H1 (cell line): ENCODE results near the gene BABAM2. TPM values are rescaled to one million over a fixed set of nuclear protein-coding genes. Genes with fewer than 3 reads are reported as not detected.

Experiments
- CTCF ChIA-PET: fragments of 300-600 bp; sonication (Branson Sonifier 250); formaldehyde crosslinking; loops from one replicate; lab custom pipeline; 2021; ENCODE audit not compliant: partially characterized antibody; lab: Charles Lee
- POLR2A ChIA-PET: fragments of 300-600 bp; sonication (Branson Sonifier 250); formaldehyde crosslinking; loops from one replicate; lab custom pipeline; 2021; ENCODE audit warnings: inconsistent platforms; ENCODE audit not compliant: partially characterized antibody; lab: Charles Lee
- DNase-seq, 2 experiments: peaks; one replicate each; pipeline versions ENCODE4 v3.0.0 to v3.0.0-alpha.2; 2010 to 2022; ENCODE audit warnings: low spot score in 2 of 2, low read depth in 1 of 2, mixed read lengths in 1 of 2
- FAIRE-seq: peaks from 2 replicates; lab custom pipeline; 2011; peaks lifted over from hg19 to GRCh38; lab: Jason Lieb, UNC
- H2AFZ ChIP-seq: 2 replicates; pipeline ENCODE4 v1.8.1; 2012; ENCODE audit warnings: low read length, inconsistent platforms
- H2AK5ac ChIP-seq: 2 replicates; pipeline ENCODE4 v1.6.1; 2013; ENCODE audit warnings: low read depth, low read length
- H2BK120ac ChIP-seq: replicated peaks from 2 replicates; pipeline ENCODE3; 2013; ENCODE audit warnings: low read depth, low read length, inconsistent platforms
- H2BK12ac ChIP-seq: 2 replicates; pipeline ENCODE4 v1.6.1; 2013; ENCODE audit warnings: low read depth, low read length
- H2BK15ac ChIP-seq: 2 replicates; pipeline ENCODE4 v1.6.1; 2013; ENCODE audit warnings: low read length
- H2BK20ac ChIP-seq: 2 replicates; pipeline ENCODE4 v1.6.1; 2013; ENCODE audit warnings: low read length
- H2BK5ac ChIP-seq: 2 replicates; pipeline ENCODE4 v1.6.1; 2013; ENCODE audit warnings: low read depth, low read length
- H3K14ac ChIP-seq: 2 replicates; pipeline ENCODE4 v1.6.1; 2013; ENCODE audit warnings: inconsistent platforms; ENCODE audit not compliant: insufficient read length
- H3K18ac ChIP-seq: 2 replicates; pipeline ENCODE4 v1.6.1; 2013; ENCODE audit warnings: low read length; ENCODE audit errors: extremely low read depth
- H3K23ac ChIP-seq: 2 replicates; pipeline ENCODE4 v1.6.1; 2013; ENCODE audit warnings: inconsistent platforms; ENCODE audit not compliant: insufficient read length
- H3K23me2 ChIP-seq: 2 replicates; pipeline ENCODE4 v1.6.1; 2013; ENCODE audit warnings: low read depth, low read length
- H3K27ac ChIP-seq: 2 replicates; pipeline ENCODE4 v1.6.1; 2011; ENCODE audit warnings: low read depth, low read length, inconsistent platforms
- H3K27me3 ChIP-seq, 4 experiments: replicated peaks in 1 of 4; 1 replicate in 1 of 4; 2 replicates in 3 of 4; pipeline versions ENCODE4 v1.6.1 to v1.8.1; 2011 to 2013; ENCODE audit warnings: low read length in 3 of 4, mild to moderate bottlenecking in 3 of 4, inconsistent platforms in 2 of 4, mixed read lengths in 2 of 4, moderate library complexity in 1 of 4; ENCODE audit not compliant: control insufficient read depth in 3 of 4, insufficient read depth in 3 of 4; ENCODE audit errors: extremely low read depth in 1 of 4
- H3K36me3 ChIP-seq, 4 experiments: 2 replicates each; pipeline versions ENCODE4 v1.6.1 to v1.8.1; 2011 to 2013; ENCODE audit warnings: mild to moderate bottlenecking in 4 of 4, low read length in 3 of 4, moderate library complexity in 2 of 4, control low read depth in 1 of 4, inconsistent platforms in 1 of 4; ENCODE audit not compliant: insufficient read depth in 4 of 4, control insufficient read depth in 2 of 4
- H3K4ac ChIP-seq: replicated peaks from 2 replicates; pipeline ENCODE3; 2013; ENCODE audit warnings: low read length, low read depth, mixed read lengths, inconsistent platforms; ENCODE audit not compliant: insufficient read length
- H3K4me1 ChIP-seq, 4 experiments: replicated peaks in 1 of 4; 1 replicate in 1 of 4; 2 replicates in 3 of 4; pipeline versions ENCODE4 v1.6.1 to v1.8.1; 2011 to 2013; ENCODE audit warnings: low read length in 3 of 4, inconsistent platforms in 2 of 4, mixed read lengths in 1 of 4; ENCODE audit not compliant: insufficient read depth in 4 of 4, control insufficient read depth in 3 of 4
- H3K4me2 ChIP-seq, 2 experiments: 2 replicates each; pipeline versions ENCODE4 v1.6.1 to v1.8.1; 2011 to 2013; ENCODE audit warnings: low read depth in 2 of 2, low read length in 2 of 2, control low read depth in 1 of 2, inconsistent platforms in 1 of 2, mild to moderate bottlenecking in 1 of 2; ENCODE audit not compliant: insufficient read depth in 1 of 2
- H3K4me3 ChIP-seq, 4 experiments: fragments of 200-600, 300-600 bp in 1 of 4; sonication (generic), shearing (Covaris generic), sonication (Bioruptor Twin) in 1 of 4; 2 replicates each; pipeline versions ENCODE4 v1.5.1 to v1.8.1; 2011 to 2016; ENCODE audit warnings: low read length in 4 of 4, low read depth in 3 of 4, control low read depth in 2 of 4, inconsistent platforms in 2 of 4, mild to moderate bottlenecking in 2 of 4, mixed read lengths in 1 of 4, moderate library complexity in 1 of 4; ENCODE audit not compliant: insufficient read depth in 2 of 4; ENCODE audit errors: extremely low read depth in 1 of 4
- H3K56ac ChIP-seq: replicated peaks from 2 replicates; pipeline ENCODE3; 2013; ENCODE audit warnings: low read depth, mild to moderate bottlenecking, mixed read lengths, low read length, inconsistent platforms; ENCODE audit not compliant: insufficient read length
- H3K79me1 ChIP-seq: 2 replicates; pipeline ENCODE4 v1.6.1; 2013; ENCODE audit warnings: low read depth, low read length, control low read depth
- H3K79me2 ChIP-seq, 2 experiments: 2 replicates each; pipeline versions ENCODE4 v1.6.1 to v1.8.1; 2012 to 2013; ENCODE audit warnings: low read length in 2 of 2, mild to moderate bottlenecking in 2 of 2, inconsistent platforms in 1 of 2; ENCODE audit not compliant: insufficient read depth in 2 of 2, control insufficient read depth in 1 of 2
- H3K9ac ChIP-seq, 4 experiments: replicated peaks in 1 of 4; 1 replicate in 1 of 4; 2 replicates in 3 of 4; pipeline versions ENCODE4 v1.6.1 to v1.8.1; 2011 to 2013; ENCODE audit warnings: low read depth in 3 of 4, low read length in 3 of 4, control low read depth in 2 of 4, mild to moderate bottlenecking in 2 of 4, moderate library complexity in 2 of 4, inconsistent platforms in 1 of 4; ENCODE audit errors: extremely low read depth in 1 of 4
- H3K9me3 ChIP-seq, 2 experiments: 2 replicates each; pipeline versions ENCODE4 v1.6.1 to v1.8.1; 2012 to 2013; ENCODE audit warnings: mild to moderate bottlenecking in 2 of 2, moderate library complexity in 2 of 2, control low read depth in 1 of 2, inconsistent platforms in 1 of 2, low read depth in 1 of 2, low read length in 1 of 2, mixed read lengths in 1 of 2; ENCODE audit not compliant: insufficient read depth in 2 of 2
- H4K20me1 ChIP-seq, 2 experiments: replicated peaks in 1 of 2; 2 replicates each; pipeline versions ENCODE3 to v1.8.1; 2011 to 2013; ENCODE audit warnings: inconsistent platforms in 2 of 2, low read length in 2 of 2, mild to moderate bottlenecking in 1 of 2; ENCODE audit not compliant: insufficient read depth in 2 of 2, control insufficient read depth in 1 of 2
- H4K5ac ChIP-seq: 2 replicates; pipeline ENCODE4 v1.6.1; 2013; ENCODE audit warnings: low read length, low read depth, mixed read lengths, inconsistent platforms; ENCODE audit not compliant: insufficient read length
- H4K8ac ChIP-seq: 2 replicates; pipeline ENCODE4 v1.8.0; 2013; ENCODE audit warnings: mild to moderate bottlenecking, moderate library complexity, low read length, inconsistent platforms; ENCODE audit not compliant: insufficient read depth; ENCODE audit errors: extremely low read depth
- H4K91ac ChIP-seq: replicated peaks from 2 replicates; pipeline ENCODE3; 2013; ENCODE audit warnings: low read length, mixed read lengths, inconsistent platforms; ENCODE audit not compliant: insufficient read length
- CREB1 ChIP-seq: IDR thresholded peaks from 2 replicates; pipeline ENCODE4 v1.6.1; 2012; ENCODE audit warnings: inconsistent platforms
- EZH2 ChIP-seq: fragments of 200-600 bp; sonication (generic); IDR thresholded peaks from 2 replicates; pipeline ENCODE4 v1.7.1; 2012; ENCODE audit warnings: low read depth, mild to moderate bottlenecking, moderate library complexity, low read length, inconsistent platforms; ENCODE audit not compliant: severe bottlenecking
- MAFK ChIP-seq: IDR thresholded peaks from 2 replicates; pipeline ENCODE4 v1.6.1; 2012; ENCODE audit warnings: low read depth, mild to moderate bottlenecking, improper control_type of control experiment, low read length
- NRF1 ChIP-seq: IDR thresholded peaks from 2 replicates; pipeline ENCODE4 v1.6.1; 2011; ENCODE audit warnings: mild to moderate bottlenecking, low read depth, low read length, improper control_type of control experiment
- POLR2AphosphoS5 ChIP-seq: IDR thresholded peaks from 2 replicates; pipeline ENCODE4 v1.6.1; 2011; ENCODE audit warnings: low read depth, low read length
- RXRA ChIP-seq: IDR thresholded peaks from 2 replicates; pipeline ENCODE4 v1.6.1; 2011; ENCODE audit warnings: low read depth, mild to moderate bottlenecking, low read length, moderate library complexity; ENCODE audit not compliant: insufficient read depth
- SIRT6 ChIP-seq: IDR thresholded peaks from one replicate; pipeline ENCODE4 v1.7.1; 2012; ENCODE audit warnings: low read length, inconsistent platforms
- SP2 ChIP-seq: IDR thresholded peaks from 2 replicates; pipeline ENCODE4 v1.6.1; 2012; ENCODE audit warnings: mild to moderate bottlenecking, low read length, inconsistent platforms
- TEAD4 ChIP-seq: IDR thresholded peaks from 2 replicates; pipeline ENCODE4 v1.6.1; 2012; ENCODE audit warnings: low read depth, low read length, inconsistent platforms, mixed read lengths
- ZNF274 ChIP-seq: IDR thresholded peaks from 2 replicates; pipeline ENCODE4 v1.7.0; 2012; ENCODE audit warnings: low read length, borderline replicate concordance; ENCODE audit errors: extremely low read depth
- WGBS, 2 experiments: shearing (Covaris generic) in 1 of 2; methylation state at CpG; one replicate each; pipeline versions ENCODE4 v1.1.6 to v1.1.7; 2013 to 2015; ENCODE audit warnings: low lambda C conversion rate in 2 of 2, mixed read lengths in 2 of 2, inconsistent platforms in 1 of 2, low coverage in 1 of 2, missing lambda C conversion rate in 1 of 2; ENCODE audit not compliant: insufficient replicate concordance in 2 of 2, insufficient coverage in 1 of 2, insufficient read length in 1 of 2; ENCODE audit errors: extremely low coverage in 1 of 2, missing lambda C conversion rate in 1 of 2; 5-methylcytosine and 5-hydroxymethylcytosine counted together
- polyA plus RNA-seq, 7 experiments: library from polyadenylated mRNA; depleted of rRNA in 3 of 7; stranded (reverse) in 5 of 7; unstranded in 2 of 7; fragments of >200 nt in 5 of 7; fragments of 200-250 nt in 2 of 7; gene quantifications; 1 replicate in 5 of 7; 2 replicates in 1 of 7; 4 replicates in 1 of 7; pipeline versions ENCODE4 v1.2.1 to v1.2.3, GENCODE V29; 2011 to 2013; ENCODE audit warnings: missing spikeins in 2 of 7, mixed read lengths in 2 of 7
- total RNA-seq: library from RNA; stranded (reverse); fragmentation: NEBNext Ultra II Directional; extraction: Animal tissue kit (Norgen Biotek cat#: 25700); gene quantifications from 2 replicates; pipeline ENCODE4 v1.2.1, GENCODE V29; 2021
- TF ChIP-seq, protein P1 (sequence below): IDR thresholded peaks from 2 replicates; pipeline ENCODE4 v1.6.1; 2011; ENCODE audit warnings: low read depth, mild to moderate bottlenecking, low read length; ENCODE audit not compliant: insufficient read depth
- TF ChIP-seq, protein P2 (sequence below): IDR thresholded peaks from 2 replicates; pipeline ENCODE4 v1.6.1; 2011; ENCODE audit warnings: low read length, improper control_type of control experiment

BABAM2 gene
- total and polyA plus RNA-seq, 2 of the 8 experiments (the other 6 are each of a cell fraction or from before 2014, with no cell fraction given): 15.8 to 20.9 TPM

DNA sequence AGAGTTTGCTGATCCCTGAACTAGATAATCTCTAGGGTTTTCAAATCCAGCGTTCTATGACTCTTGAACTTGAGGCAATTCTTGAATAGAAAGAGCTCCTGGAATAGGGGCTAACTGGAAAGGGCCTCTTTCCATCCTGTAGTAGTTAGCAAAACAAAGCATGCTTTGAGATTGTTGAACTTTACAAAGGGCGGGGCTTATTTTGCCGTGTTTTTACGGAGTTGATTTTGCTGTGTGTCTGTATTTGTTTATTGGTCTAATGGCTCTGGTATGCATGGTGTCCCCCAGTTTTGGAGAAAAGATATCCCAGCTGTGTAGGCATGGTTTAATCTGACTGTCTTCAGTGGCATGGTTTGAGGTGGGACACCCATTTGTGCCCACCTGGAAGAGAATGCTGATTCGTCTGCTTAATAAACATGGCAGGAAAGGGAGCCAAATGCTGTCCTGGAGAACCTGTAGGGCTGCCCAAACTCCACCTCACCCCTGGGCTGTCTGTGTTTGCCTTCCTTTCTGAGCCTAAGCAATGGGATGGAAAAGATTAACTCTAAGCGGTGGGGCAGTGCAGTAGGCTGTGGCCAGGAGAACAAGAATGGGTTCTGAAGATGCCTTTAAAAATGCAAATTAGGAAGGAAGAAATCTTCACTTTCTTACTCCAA lies 428.1 kb downstream of the BABAM2 start:
- no peaks in the 10 kb centered on the region for H4K20me1 ChIP-seq
- H3K36me3 ChIP-seq: no peaks in the 10 kb centered on the region
- POLR2A ChIA-PET: interaction anchor here (1.7 kb wide), 1 partner anchor 10 kb away, joined by 5 read pairs; no protein-coding TSS in a partner anchor
- no peaks in the 10 kb centered on the region for H3K27me3 ChIP-seq
- H2AFZ ChIP-seq: no peak overlapping the region
- H3K4me1 ChIP-seq: peaks cover 11 to 31% (median 22%) of the 10 kb centered on the region in 4 experiments
- no peaks in the 10 kb centered on the region; the same call in 1 of the 2 replicates for H3K23me2 ChIP-seq
- H3K9me3 ChIP-seq: no peaks in the 10 kb centered on the region
- no peak overlapping the region for H4K8ac ChIP-seq
- no peak overlapping the region for H3K4ac ChIP-seq
- DNase-seq: no peak
- H3K27ac ChIP-seq: no peak overlapping the region
- CTCF ChIA-PET: interaction anchor here (0.9 to 1.1 kb wide), 3 partner anchors 8 to 163 kb away, joined by 3 to 4 read pairs (median 4); no protein-coding TSS in a partner anchor
- H4K5ac ChIP-seq: no peak overlapping the region
- peak overlapping the region; percentile 81 for H3K18ac ChIP-seq
- H3K56ac ChIP-seq: no peak overlapping the region
- H2BK20ac ChIP-seq: 0 out of 2 replicates have a peak overlapping the region, but pooled peaks have one; percentile 37
- H4K91ac ChIP-seq: no peak overlapping the region
- no peak overlapping the region for H3K14ac ChIP-seq
- H3K4me3 ChIP-seq: no peak overlapping the region
- H3K4me2 ChIP-seq: peak overlapping the region in 1 of 2 experiments; percentile 10; a peak in 1 of 4 replicates
- no peak for FAIRE-seq
- H3K23ac ChIP-seq: no peak overlapping the region
- H2BK5ac ChIP-seq: no peak overlapping the region; the same call in 1 of the 2 replicates
- no peak overlapping the region for H2BK120ac ChIP-seq
- H2BK12ac ChIP-seq: no peak overlapping the region
- no peak overlapping the region for H3K9ac ChIP-seq
- H2BK15ac ChIP-seq: no peak overlapping the region
- H2AK5ac ChIP-seq: no peak overlapping the region
- WGBS, 2 experiments: 80% methylated on average over 6 of the region's 6 CpGs; no CpG with 5 or more reads in 1 of the 2 experiments
- no peaks in the 10 kb centered on the region for H3K79me2 ChIP-seq
- H3K79me1 ChIP-seq: no peaks in the 10 kb centered on the region
- TF ChIP-seq EZH2: no peak
- TF ChIP-seq SP2: no peak
- TF ChIP-seq RXRA: no peak
- no peak for TF ChIP-seq POLR2AphosphoS5
- no peak for TF ChIP-seq NRF1
- no peak for TF ChIP-seq CREB1
- TF ChIP-seq MAFK: no peak
- TF ChIP-seq TEAD4: no peak
- TF ChIP-seq, protein P1, sequence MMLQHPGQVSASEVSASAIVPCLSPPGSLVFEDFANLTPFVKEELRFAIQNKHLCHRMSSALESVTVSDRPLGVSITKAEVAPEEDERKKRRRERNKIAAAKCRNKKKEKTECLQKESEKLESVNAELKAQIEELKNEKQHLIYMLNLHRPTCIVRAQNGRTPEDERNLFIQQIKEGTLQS: no peak
- TF ChIP-seq ZNF274: no peak
- TF ChIP-seq, protein P2, sequence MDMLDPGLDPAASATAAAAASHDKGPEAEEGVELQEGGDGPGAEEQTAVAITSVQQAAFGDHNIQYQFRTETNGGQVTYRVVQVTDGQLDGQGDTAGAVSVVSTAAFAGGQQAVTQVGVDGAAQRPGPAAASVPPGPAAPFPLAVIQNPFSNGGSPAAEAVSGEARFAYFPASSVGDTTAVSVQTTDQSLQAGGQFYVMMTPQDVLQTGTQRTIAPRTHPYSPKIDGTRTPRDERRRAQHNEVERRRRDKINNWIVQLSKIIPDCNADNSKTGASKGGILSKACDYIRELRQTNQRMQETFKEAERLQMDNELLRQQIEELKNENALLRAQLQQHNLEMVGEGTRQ: no peak
- no peak for TF ChIP-seq SIRT6
